RWPE1 (cell line): ENCODE data around the gene KCNF1.

Source experiments
- CTCF ChIA-PET: fragments of 350-600 bp; sonication (Branson Sonifier 250); formaldehyde crosslinking; extraction: SDS; loops from one replicate; lab custom pipeline; 2021; lab: Yijun Ruan, JAX
- POLR2A ChIA-PET: fragments of 400-600 bp; formaldehyde crosslinking; extraction: SDS; loops from one replicate; lab custom pipeline; 2020; ENCODE audit warnings: antibody characterized with exemption; ENCODE audit not compliant: low non-redundant PET; lab: Yijun Ruan, JAX
- DNase-seq: peaks from one replicate; pipeline ENCODE4 v3.0.0; 2012; ENCODE audit warnings: low spot score
- H3K27ac ChIP-seq: fragments of 450-650 bp; 2 replicates; pipeline ENCODE4 v1.5.1; 2017
- CTCF ChIP-seq: fragments of 450-650 bp; conservative IDR thresholded peaks from 2 replicates; pipeline ENCODE4 v1.5.1; 2017; ENCODE audit warnings: low read depth, mild to moderate bottlenecking

Gene KCNF1

GRCh38 chr2:10891848-10892247 lies 19.9 kb upstream of the KCNF1 start:
- no peak overlapping the region for H3K27ac ChIP-seq
- POLR2A ChIA-PET, result no interaction called here
- no peak for DNase-seq
- CTCF ChIA-PET, result interaction anchor here (0.6 kb wide), 1 partner anchor 118 kb away, joined by 3 read pairs; no protein-coding TSS in a partner anchor
- TF ChIP-seq CTCF, result no peak

GRCh38 chr2:10892316-10892715 lies 19.4 kb upstream of the KCNF1 start:
- CTCF ChIA-PET, result interaction anchor here (0.6 kb wide), 1 partner anchor 9 kb away, joined by 5 read pairs; no protein-coding TSS in a partner anchor
- DNase-seq, result no peak
- POLR2A ChIA-PET, result no interaction called here
- H3K27ac ChIP-seq, result no peak overlapping the region
- TF ChIP-seq CTCF, result no peak

- H3K27ac ChIP-seq, result no peak overlapping the region
- DNase-seq, result no peak
- CTCF ChIA-PET, result interaction anchor here (0.6 kb wide), 1 partner anchor 10 kb away, joined by 5 read pairs; no protein-coding TSS in a partner anchor
- POLR2A ChIA-PET, result no interaction called here
- TF ChIP-seq CTCF, result no peak
Measured at GRCh38 chr2:10892796-10893350, 18.9 kb upstream of the KCNF1 start.

DNA sequence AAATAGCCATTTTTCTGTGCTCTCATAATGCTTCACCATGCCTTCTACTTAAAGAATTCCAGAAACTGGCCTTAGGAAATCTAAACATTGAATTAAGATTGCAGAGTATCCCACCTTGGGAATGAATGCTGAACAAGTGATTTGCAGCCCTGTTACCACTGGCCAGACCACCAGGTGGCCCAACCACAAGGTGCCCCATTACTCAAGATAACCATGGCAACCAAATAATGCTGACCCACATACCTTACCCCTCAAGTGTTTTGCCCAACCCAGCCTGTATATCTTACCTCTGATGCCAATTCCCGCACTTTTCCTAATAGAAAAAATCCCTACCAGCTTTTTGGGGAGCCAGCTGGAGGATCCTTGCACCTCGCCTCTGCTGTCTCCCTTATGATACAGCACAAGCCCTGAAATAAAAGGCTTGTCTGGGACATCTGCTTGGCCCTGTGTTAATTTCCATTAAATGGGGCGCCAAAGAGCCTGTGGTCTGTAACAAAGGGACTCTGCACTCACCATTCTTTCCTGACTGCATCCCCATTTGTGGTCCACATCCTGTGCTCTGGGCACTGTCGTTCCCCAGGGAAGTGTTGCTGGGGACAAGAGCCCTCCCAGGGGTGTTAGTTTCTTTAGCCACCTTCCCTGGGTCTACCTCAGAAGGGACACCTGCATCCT lies 17.3 kb upstream of the KCNF1 start:
- TF ChIP-seq CTCF, result no peak
- POLR2A ChIA-PET, result no interaction called here
- CTCF ChIA-PET, result no interaction called here
- H3K27ac ChIP-seq, result no peak overlapping the region
- no peak for DNase-seq

DNA sequence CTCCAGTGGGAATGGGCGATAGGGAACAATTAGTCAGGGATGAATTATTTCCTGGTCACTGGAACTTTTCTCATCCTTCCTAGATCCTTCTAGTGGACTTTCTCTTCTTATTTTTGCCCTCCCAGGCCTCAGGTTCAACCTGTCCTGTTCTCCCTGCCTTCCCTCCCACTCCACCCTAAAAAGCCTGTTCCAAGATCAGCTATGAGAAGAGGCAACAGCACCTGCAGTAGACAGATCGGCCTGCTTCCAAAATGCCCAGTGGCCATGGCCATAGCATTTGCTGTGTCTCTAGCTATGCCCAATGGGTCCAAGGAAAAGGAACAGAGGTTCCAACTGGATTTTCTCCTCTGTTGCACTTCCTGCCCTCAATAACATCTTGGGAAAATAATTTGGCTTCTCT lies 16.5 kb upstream of the KCNF1 start:
- no peak overlapping the region for H3K27ac ChIP-seq
- no peak for TF ChIP-seq CTCF
- CTCF ChIA-PET, result no interaction called here
- DNase-seq, result no peak
- POLR2A ChIA-PET, result no interaction called here

DNA sequence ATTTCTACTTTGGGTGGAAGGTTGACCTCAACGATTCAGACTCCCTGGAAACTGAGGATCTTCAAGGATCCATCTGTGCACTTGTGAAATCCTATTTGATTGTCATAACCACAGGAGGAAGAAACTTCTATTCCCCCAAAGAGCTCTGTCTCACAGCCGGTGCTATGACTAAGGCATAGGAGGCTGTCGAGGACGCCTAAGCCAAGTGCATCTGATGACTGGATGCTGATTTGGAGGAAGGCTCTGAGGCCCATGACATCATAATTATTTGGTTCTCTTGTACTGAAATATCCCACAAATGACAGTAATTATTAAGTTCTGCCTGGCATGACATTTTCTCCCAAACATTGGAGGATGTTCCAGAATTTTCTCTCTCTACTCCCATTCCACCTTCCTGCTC lies 13.8 kb upstream of the KCNF1 start:
- DNase-seq, result no peak
- CTCF ChIA-PET, result interaction anchor here (1.0 kb wide), 1 partner anchor 65 kb away, joined by 3 read pairs; no protein-coding TSS in a partner anchor
- H3K27ac ChIP-seq, result no peak overlapping the region
- TF ChIP-seq CTCF, result no peak
- POLR2A ChIA-PET, result no interaction called here
